ENCODE data around the gene RPGRIP1. TPM values are rescaled to one million over a fixed set of nuclear protein-coding genes. Genes with fewer than 3 reads are reported as not detected.

The RPGRIP1 gene
- total RNA-seq, 1 donor from 2014 or later = not detected

GRCh38 chr14:21267431-21267845 lies 12.4 kb upstream of the RPGRIP1 start:
- peaks cover 68% of the 10 kb centered on the region for H3K79me2 ChIP-seq (ENCODE audit: insufficient read depth, low read length)
- no peaks in the 10 kb centered on the region for H3K9me3 Mint-ChIP-seq (ENCODE audit: unreplicated experiment)
- H3K4me1 Mint-ChIP-seq (ENCODE audit: low read depth, unreplicated experiment) = peaks cover 27% of the 10 kb centered on the region
- peak overlapping the region; percentile 100 for H3K27ac Mint-ChIP-seq (ENCODE audit: unreplicated experiment)
- peak overlapping the region; percentile 100 for H3K4me3 ChIP-seq (ENCODE audit: insufficient read depth, low read depth, low read length)
- peaks cover 32% of the 10 kb centered on the region for H3K36me3 ChIP-seq (ENCODE audit: insufficient read depth, low read length)
- peaks cover 17% of the 10 kb centered on the region for H3K36me3 Mint-ChIP-seq (ENCODE audit: low read depth, unreplicated experiment)
- peak overlapping the region; percentile 100 for H3K9ac ChIP-seq (ENCODE audit: low read length)
- H4K20me1 ChIP-seq (ENCODE audit: insufficient read depth, low read length) = peaks cover 67% of the 10 kb centered on the region
- FAIRE-seq (no peak), DNase-seq (ENCODE audit: low read depth) (no peak)
- no peaks in the 10 kb centered on the region for H3K27me3 ChIP-seq (ENCODE audit: insufficient read depth, low read length)
- no peak for TF ChIP-seq CTCF (IDR thresholded peaks at IDR 0.05; ENCODE audit: insufficient read depth, low read depth, low read length)
- TF ChIP-seq EZH2 (IDR thresholded peaks at IDR 0.05; ENCODE audit: insufficient read depth, low read length) = no peak
- H3K27ac ChIP-seq (ENCODE audit: low read depth, low read length) = peak overlapping the region; percentile 98
- H2AFZ ChIP-seq (ENCODE audit: low read depth, low read length) = no peak overlapping the region
- peak overlapping the region; percentile 100 for H3K4me3 Mint-ChIP-seq (ENCODE audit: unreplicated experiment)
- no peaks in the 10 kb centered on the region for H3K9me3 ChIP-seq (ENCODE audit: insufficient read depth, low read depth, low read length)
- H3K4me2 ChIP-seq (ENCODE audit: low read length) = peak overlapping the region; percentile 98
- H3K27me3 Mint-ChIP-seq (ENCODE audit: low read depth, unreplicated experiment) = no peaks in the 10 kb centered on the region
- peaks cover 39% of the 10 kb centered on the region for H3K4me1 ChIP-seq (ENCODE audit: insufficient read depth, low read length)

- no peaks in the 10 kb centered on the region for H3K27me3 ChIP-seq (ENCODE audit: insufficient read depth, low read length)
- TF ChIP-seq CTCF (IDR thresholded peaks at IDR 0.05; ENCODE audit: insufficient read depth, low read depth, low read length) = no peak
- TF ChIP-seq EZH2 (IDR thresholded peaks at IDR 0.05; ENCODE audit: insufficient read depth, low read length) = no peak
- H2AFZ ChIP-seq (ENCODE audit: low read depth, low read length) = no peak overlapping the region
- H3K4me3 ChIP-seq (ENCODE audit: insufficient read depth, low read depth, low read length) = peak overlapping the region; percentile 100
- peak overlapping the region; percentile 98 for H3K27ac ChIP-seq (ENCODE audit: low read depth, low read length)
- peaks cover 61% of the 10 kb centered on the region for H4K20me1 ChIP-seq (ENCODE audit: insufficient read depth, low read length)
- H3K27me3 Mint-ChIP-seq (ENCODE audit: low read depth, unreplicated experiment) = no peaks in the 10 kb centered on the region
- peak overlapping the region; percentile 98 for H3K4me2 ChIP-seq (ENCODE audit: low read length)
- H3K9ac ChIP-seq (ENCODE audit: low read length) = peak overlapping the region; percentile 100
- H3K36me3 Mint-ChIP-seq (ENCODE audit: low read depth, unreplicated experiment) = peaks cover 15% of the 10 kb centered on the region
- DNase-seq (ENCODE audit: low read depth) = peak; percentile 27
- H3K36me3 ChIP-seq (ENCODE audit: insufficient read depth, low read length) = peaks cover 26% of the 10 kb centered on the region
- H3K9me3 Mint-ChIP-seq (ENCODE audit: unreplicated experiment) = no peaks in the 10 kb centered on the region
- peaks cover 33% of the 10 kb centered on the region for H3K4me1 ChIP-seq (ENCODE audit: insufficient read depth, low read length)
- H3K79me2 ChIP-seq (ENCODE audit: insufficient read depth, low read length) = peaks cover 62% of the 10 kb centered on the region
- FAIRE-seq = no peak
- no peaks in the 10 kb centered on the region for H3K9me3 ChIP-seq (ENCODE audit: insufficient read depth, low read depth, low read length)
- H3K4me1 Mint-ChIP-seq (ENCODE audit: low read depth, unreplicated experiment) = peaks cover 22% of the 10 kb centered on the region
- peak overlapping the region; percentile 100 for H3K27ac Mint-ChIP-seq (ENCODE audit: unreplicated experiment)
- peak overlapping the region; percentile 100 for H3K4me3 Mint-ChIP-seq (ENCODE audit: unreplicated experiment)
These were observed 11.8 kb upstream of the RPGRIP1 start for GRCh38 chr14:21267886-21268616.

Measured in astrocyte (in vitro differentiated cells and primary cell).